Measurements from ENCODE around the gene COG5.

Gene COG5

DNA sequence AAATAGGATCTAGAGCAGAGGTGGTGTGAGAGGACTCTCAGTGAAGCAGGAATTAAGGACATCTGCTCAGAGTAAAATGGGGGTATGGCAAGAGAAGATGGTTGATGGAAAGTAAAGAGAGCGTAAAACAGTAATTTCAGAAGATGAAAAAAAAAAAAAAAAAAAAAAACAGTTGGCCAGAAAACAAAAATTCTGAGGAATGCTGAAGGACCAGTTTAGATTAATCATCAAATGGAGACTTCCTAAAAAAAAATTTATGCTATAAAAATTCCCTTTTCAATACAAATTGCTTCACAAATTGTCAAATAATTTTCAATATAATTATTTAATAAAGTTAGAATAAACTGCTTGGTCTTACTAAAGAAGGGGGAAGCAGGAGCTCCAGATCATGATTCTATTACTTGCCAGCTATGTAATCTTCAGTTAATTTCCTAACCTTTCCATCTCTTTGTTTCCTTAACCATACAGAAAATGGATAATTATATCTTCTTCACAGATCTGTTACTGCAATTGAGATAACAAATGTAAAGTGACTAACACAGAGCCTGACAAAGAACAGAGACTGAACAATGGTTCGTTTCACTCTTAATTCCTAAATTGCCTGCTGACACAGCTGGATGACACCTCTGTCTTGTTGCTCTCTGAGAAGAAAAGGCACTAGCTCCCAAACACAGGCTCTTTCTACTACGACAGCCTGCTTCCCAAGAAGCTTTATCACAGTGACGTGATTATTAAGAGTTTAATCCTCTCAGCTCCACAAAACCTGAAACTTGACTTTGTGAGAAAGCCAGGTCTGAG lies 158.8 kb downstream of the COG5 start:
- DNase-seq = peak; percentile 21
- Histone ChIP-seq H3K27me3 (ENCODE audit: insufficient read depth, low read depth, severe bottlenecking) (no peaks in the 10 kb centered on the region), H3K4me3 (ENCODE audit: low read depth, low read length) (no peak overlapping the region), H3K9me3 (ENCODE audit: severe bottlenecking) (no peaks in the 10 kb centered on the region), H3K27ac (peak overlapping the region; percentile 55), H3K36me3 (0 out of 2 replicates have a peak, but pooled peaks cover 3% of the 10 kb centered on the region)
- TF ChIP-seq, protein P1, sequence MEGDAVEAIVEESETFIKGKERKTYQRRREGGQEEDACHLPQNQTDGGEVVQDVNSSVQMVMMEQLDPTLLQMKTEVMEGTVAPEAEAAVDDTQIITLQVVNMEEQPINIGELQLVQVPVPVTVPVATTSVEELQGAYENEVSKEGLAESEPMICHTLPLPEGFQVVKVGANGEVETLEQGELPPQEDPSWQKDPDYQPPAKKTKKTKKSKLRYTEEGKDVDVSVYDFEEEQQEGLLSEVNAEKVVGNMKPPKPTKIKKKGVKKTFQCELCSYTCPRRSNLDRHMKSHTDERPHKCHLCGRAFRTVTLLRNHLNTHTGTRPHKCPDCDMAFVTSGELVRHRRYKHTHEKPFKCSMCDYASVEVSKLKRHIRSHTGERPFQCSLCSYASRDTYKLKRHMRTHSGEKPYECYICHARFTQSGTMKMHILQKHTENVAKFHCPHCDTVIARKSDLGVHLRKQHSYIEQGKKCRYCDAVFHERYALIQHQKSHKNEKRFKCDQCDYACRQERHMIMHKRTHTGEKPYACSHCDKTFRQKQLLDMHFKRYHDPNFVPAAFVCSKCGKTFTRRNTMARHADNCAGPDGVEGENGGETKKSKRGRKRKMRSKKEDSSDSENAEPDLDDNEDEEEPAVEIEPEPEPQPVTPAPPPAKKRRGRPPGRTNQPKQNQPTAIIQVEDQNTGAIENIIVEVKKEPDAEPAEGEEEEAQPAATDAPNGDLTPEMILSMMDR (IDR thresholded peaks at IDR 0.05; ENCODE audit: low read depth, low read length) = no peak

GRCh38 chr7:107398161-107398560 lies 165.6 kb downstream of the COG5 start:
- Histone ChIP-seq H3K27ac (no peak overlapping the region), H3K36me3 (no peaks in the 10 kb centered on the region), H3K4me3 (ENCODE audit: low read depth, low read length) (no peak overlapping the region), H3K27me3 (ENCODE audit: insufficient read depth, low read depth, severe bottlenecking) (no peaks in the 10 kb centered on the region), H3K9me3 (ENCODE audit: severe bottlenecking) (no peaks in the 10 kb centered on the region)
- TF ChIP-seq, protein P1 (IDR thresholded peaks at IDR 0.05; ENCODE audit: low read depth, low read length) = no peak
- DNase-seq = no peak

DNA sequence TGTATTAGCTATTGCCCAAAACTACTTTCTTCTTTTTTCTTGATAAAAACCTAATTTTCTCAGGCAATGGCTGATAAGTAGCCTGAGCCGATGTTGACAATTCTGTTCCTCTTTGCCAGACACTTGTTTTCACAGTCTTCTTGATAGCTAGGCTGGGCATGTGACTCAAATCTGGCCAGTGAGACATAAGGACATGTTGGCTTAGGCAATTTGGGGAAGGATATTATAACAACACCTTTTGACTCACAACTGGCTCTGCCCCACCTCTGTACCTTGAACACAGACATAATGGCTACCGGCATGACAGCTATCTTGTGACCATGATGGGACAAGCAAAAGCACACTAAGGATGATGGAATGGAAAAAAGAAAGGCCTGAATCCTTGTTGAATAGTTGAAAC lies 166.7 kb downstream of the COG5 start:
- no peaks in the 10 kb centered on the region for H3K27me3 ChIP-seq (ENCODE audit: insufficient read depth, low read depth, severe bottlenecking)
- H3K36me3 ChIP-seq = no peaks in the 10 kb centered on the region
- no peak overlapping the region for H3K27ac ChIP-seq
- no peak overlapping the region for H3K4me3 ChIP-seq (ENCODE audit: low read depth, low read length)
- TF ChIP-seq, protein P1 (IDR thresholded peaks at IDR 0.05; ENCODE audit: low read depth, low read length) = no peak
- no peaks in the 10 kb centered on the region for H3K9me3 ChIP-seq (ENCODE audit: severe bottlenecking)
- no peak for DNase-seq

DNA sequence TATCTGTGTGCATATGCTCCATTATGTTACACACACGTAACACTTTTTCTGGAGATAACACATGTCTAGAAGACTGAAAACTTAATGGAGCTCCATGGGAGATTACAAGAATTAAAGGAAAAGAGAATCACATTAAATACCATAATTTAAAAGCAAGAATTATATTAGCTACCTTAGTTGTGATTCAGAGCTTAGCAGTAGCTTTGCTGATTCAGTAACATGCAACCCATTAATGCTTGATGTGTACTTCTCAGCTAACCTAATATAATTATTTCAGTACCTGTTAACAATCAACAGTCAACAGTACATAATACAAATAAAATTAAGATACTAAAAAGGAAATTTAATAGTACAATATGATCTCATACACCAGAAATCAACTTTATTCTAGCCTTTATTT lies 167.6 kb downstream of the COG5 start:
- Histone ChIP-seq H3K27me3 (ENCODE audit: insufficient read depth, low read depth, severe bottlenecking) (no peaks in the 10 kb centered on the region), H3K9me3 (ENCODE audit: severe bottlenecking) (no peaks in the 10 kb centered on the region), H3K36me3 (no peaks in the 10 kb centered on the region), H3K27ac (no peak overlapping the region), H3K4me3 (ENCODE audit: low read depth, low read length) (no peak overlapping the region)
- TF ChIP-seq, protein P1 (IDR thresholded peaks at IDR 0.05; ENCODE audit: low read depth, low read length) = no peak
- no peak for DNase-seq

- Histone ChIP-seq H3K36me3 (no peaks in the 10 kb centered on the region), H3K27ac (no peak overlapping the region), H3K27me3 (ENCODE audit: insufficient read depth, low read depth, severe bottlenecking) (no peaks in the 10 kb centered on the region), H3K4me3 (ENCODE audit: low read depth, low read length) (no peak overlapping the region), H3K9me3 (ENCODE audit: severe bottlenecking) (no peaks in the 10 kb centered on the region)
- DNase-seq = no peak
- TF ChIP-seq, protein P1 (IDR thresholded peaks at IDR 0.05; ENCODE audit: low read depth, low read length) = no peak
Measured at GRCh38 chr7:107394831-107395230, 168.9 kb downstream of the COG5 start.

DNA sequence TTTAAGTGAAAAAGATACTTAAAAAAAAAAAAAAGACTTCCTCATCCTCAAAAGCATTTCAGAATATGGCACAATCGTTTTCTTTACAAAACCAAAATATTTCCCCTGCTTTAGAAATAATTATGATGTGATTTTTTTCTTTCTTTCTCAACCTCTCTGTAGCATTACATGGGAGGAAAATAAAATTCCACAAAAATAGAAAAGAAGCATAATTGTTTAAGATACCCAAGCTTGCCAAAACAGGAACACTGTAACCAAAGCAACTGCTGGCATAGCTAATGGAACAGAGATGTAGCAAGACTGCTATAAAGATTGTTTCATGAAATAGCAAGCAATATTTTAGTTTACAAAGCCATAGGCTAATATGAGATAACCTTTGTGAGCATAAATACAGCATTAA lies 169.4 kb downstream of the COG5 start:
- TF ChIP-seq, protein P1 (IDR thresholded peaks at IDR 0.05; ENCODE audit: low read depth, low read length) = no peak
- DNase-seq = no peak
- Histone ChIP-seq H3K27me3 (ENCODE audit: insufficient read depth, low read depth, severe bottlenecking) (no peaks in the 10 kb centered on the region), H3K9me3 (ENCODE audit: severe bottlenecking) (no peaks in the 10 kb centered on the region), H3K36me3 (no peaks in the 10 kb centered on the region), H3K4me3 (ENCODE audit: low read depth, low read length) (no peak overlapping the region), H3K27ac (no peak overlapping the region)

All from WERI-Rb-1 (cell line).